A549 (cell line): Measurements from ENCODE around the gene ARL11. TPM values are rescaled to one million over a fixed set of nuclear protein-coding genes. Genes with fewer than 3 reads are reported as not detected.

Source experiments
- ATAC-seq, 2 experiments: fragments of 200-7000 bp in 1 of 2; fragments of >200 bp in 1 of 2; cut with Nextera tagmentation in 1 of 2; cut with Tn5 transposase in 1 of 2; 3 replicates each; pipeline versions ENCODE4 v1.8.0 to v1.9.1; 2018 to 2020; ENCODE audit warnings: mild to moderate bottlenecking in 1 of 2, moderate library complexity in 1 of 2
- CTCF ChIA-PET: fragments of 300-600 bp; sonication (Branson Sonifier 250); formaldehyde crosslinking; extraction: SDS; loops from one replicate; lab custom pipeline; 2021; ENCODE audit warnings: antibody characterized with exemption, inconsistent platforms; lab: Yijun Ruan, JAX
- POLR2A ChIA-PET: fragments of 350-600 bp; formaldehyde crosslinking; extraction: SDS; loops from one replicate; lab custom pipeline; 2021; ENCODE audit warnings: antibody characterized with exemption, inconsistent platforms; lab: Yijun Ruan, JAX
- DNase-seq, 2 experiments: peaks; one replicate each; pipeline versions ENCODE4 v3.0.0 to v3.0.0-alpha.2; 2011 to 2016; ENCODE audit warnings: low read depth in 1 of 2, low spot score in 1 of 2
- FAIRE-seq: peaks from 2 replicates; lab custom pipeline; 2011; peaks lifted over from hg19 to GRCh38; lab: Jason Lieb, UNC
- H3K27ac ChIP-seq, 2 experiments: fragments of >200 bp; sonication (Bioruptor Twin); formaldehyde crosslinking; 3 replicates each; pipeline ENCODE4 v1.5.1; 2016 to 2017
- H3K4me1 ChIP-seq: fragments of >200 bp; sonication (Bioruptor Twin); formaldehyde crosslinking; 3 replicates; pipeline ENCODE4 v1.6.1; 2016
- H3K4me2 ChIP-seq: fragments of >200 bp; sonication (Bioruptor Twin); formaldehyde crosslinking; 3 replicates; pipeline ENCODE4 v1.6.1; 2016
- H3K4me3 ChIP-seq: fragments of >200 bp; sonication (Bioruptor Twin); formaldehyde crosslinking; 3 replicates; pipeline ENCODE4 v1.5.1; 2016
- H3K9me3 ChIP-seq: fragments of >200 bp; sonication (Bioruptor Twin); formaldehyde crosslinking; 3 replicates; pipeline ENCODE4 v1.6.1; 2016
- CEBPB ChIP-seq, 2 experiments: fragments of >200 bp in 1 of 2; sonication (Bioruptor Twin) in 1 of 2; formaldehyde crosslinking in 1 of 2; IDR thresholded peaks; 2 replicates each; pipeline ENCODE4 v1.6.1; 2012 to 2016
- CHD2 ChIP-seq: fragments of 150-350 bp; IDR thresholded peaks from 2 replicates; pipeline ENCODE4 v1.6.1; 2014; ENCODE audit warnings: low read length; ENCODE audit not compliant: partially characterized antibody
- EHF ChIP-seq: fragments of 250-450 bp; sonication (Bioruptor Pico); IDR thresholded peaks from 2 replicates; pipeline ENCODE4 v1.5.0; 2020; ENCODE audit warnings: mild to moderate bottlenecking
- EHMT2 ChIP-seq: fragments of 200-600 bp; sonication (generic); IDR thresholded peaks from 2 replicates; pipeline ENCODE4 v1.6.1; 2016; ENCODE audit warnings: antibody characterized with exemption, low read depth, mild to moderate bottlenecking, moderate library complexity
- FOSB ChIP-seq: fragments of 250-450 bp; sonication (Bioruptor Pico); IDR thresholded peaks from 2 replicates; pipeline ENCODE4 v1.5.0; 2020; ENCODE audit warnings: mild to moderate bottlenecking, moderate library complexity
- FOSL2 ChIP-seq, 2 experiments: fragments of 450-650 bp in 1 of 2; fragments of >200 bp in 1 of 2; sonication (Bioruptor Twin) in 1 of 2; formaldehyde crosslinking; IDR thresholded peaks; 2 replicates each; pipeline versions ENCODE4 v1.5.0 to v1.6.1; 2016 to 2020; ENCODE audit warnings: mild to moderate bottlenecking in 1 of 2, moderate library complexity in 1 of 2
- GATA3 ChIP-seq: IDR thresholded peaks from 2 replicates; pipeline ENCODE4 v1.6.1; 2012; ENCODE audit warnings: borderline replicate concordance
- HEYL ChIP-seq: fragments of 250-450 bp; sonication (Bioruptor Pico); IDR thresholded peaks from 2 replicates; pipeline ENCODE4 v1.8.0; 2021; ENCODE audit warnings: mild to moderate bottlenecking, moderate library complexity
- HOXB13 ChIP-seq: fragments of 250-450 bp; sonication (Bioruptor Pico); IDR thresholded peaks from 2 replicates; pipeline ENCODE4 v1.5.0; 2020; ENCODE audit warnings: low read depth, mild to moderate bottlenecking, moderate library complexity
- HOXB5 ChIP-seq: fragments of 250-450 bp; sonication (Bioruptor Pico); IDR thresholded peaks from 2 replicates; pipeline ENCODE4 v1.5.0; 2020; ENCODE audit warnings: mild to moderate bottlenecking, moderate library complexity
- JUN ChIP-seq, 2 experiments: fragments of >200 bp; sonication (Bioruptor Twin); formaldehyde crosslinking; IDR thresholded peaks; 2 replicates in 1 of 2; 3 replicates in 1 of 2; pipeline ENCODE4 v1.6.1; 2016 to 2017
- NFE2L2 ChIP-seq: fragments of 150-350 bp; conservative IDR thresholded peaks from 2 replicates; pipeline ENCODE4 v1.6.1; 2014; ENCODE audit warnings: low read length
- NPAS2 ChIP-seq: fragments of 250-450 bp; sonication (Bioruptor Pico); IDR thresholded peaks from 2 replicates; pipeline ENCODE4 v1.8.0; 2022; ENCODE audit warnings: mild to moderate bottlenecking, moderate library complexity, borderline replicate concordance
- NR3C1 ChIP-seq: fragments of >200 bp; sonication (Bioruptor Twin); formaldehyde crosslinking; IDR thresholded peaks from 3 replicates; pipeline ENCODE4 v1.6.1; 2017
- POLR2A ChIP-seq: IDR thresholded peaks from 2 replicates; pipeline ENCODE4 v1.6.1; 2012; ENCODE audit warnings: mild to moderate bottlenecking, low read length
- RAD21 ChIP-seq, 2 experiments: fragments of >200 bp in 1 of 2; sonication (Bioruptor Twin) in 1 of 2; formaldehyde crosslinking in 1 of 2; IDR thresholded peaks in 1 of 2; conservative IDR thresholded peaks in 1 of 2; 2 replicates in 1 of 2; 3 replicates in 1 of 2; pipeline ENCODE4 v1.6.1; 2012 to 2018; ENCODE audit warnings: inconsistent platforms in 1 of 2
- RFX5 ChIP-seq: fragments of 450-650 bp; IDR thresholded peaks from 2 replicates; pipeline ENCODE4 v1.7.1; 2014; ENCODE audit warnings: antibody characterized with exemption, mild to moderate bottlenecking, moderate library complexity
- SMC3 ChIP-seq: fragments of >200 bp; sonication (Bioruptor Twin); formaldehyde crosslinking; IDR thresholded peaks from 3 replicates; pipeline ENCODE4 v1.6.1; 2018; ENCODE audit warnings: inconsistent platforms
- SREBF2 ChIP-seq: fragments of 450-650 bp; IDR thresholded peaks from 2 replicates; pipeline ENCODE4 v1.6.1; 2014; ENCODE audit warnings: mild to moderate bottlenecking, moderate library complexity
- TP53 ChIP-seq: fragments of 250-450 bp; sonication (Bioruptor Pico); IDR thresholded peaks from 2 replicates; pipeline ENCODE4 v1.5.0; 2021; ENCODE audit warnings: mild to moderate bottlenecking, moderate library complexity
- ZFP36 ChIP-seq: fragments of 450-650 bp; IDR thresholded peaks from 2 replicates; pipeline ENCODE4 v1.6.1; 2014; ENCODE audit warnings: borderline replicate concordance; ENCODE audit not compliant: partially characterized antibody
- ZNF302 ChIP-seq: fragments of 250-450 bp; sonication (Bioruptor Pico); IDR thresholded peaks from 2 replicates; pipeline ENCODE4 v1.9.0; 2021; ENCODE audit warnings: inconsistent platforms, mild to moderate bottlenecking, moderate library complexity
- ZSCAN20 ChIP-seq: fragments of 250-450 bp; sonication (Bioruptor Pico); IDR thresholded peaks from 2 replicates; pipeline ENCODE4 v1.8.0; 2022; ENCODE audit warnings: mild to moderate bottlenecking, moderate library complexity
- WGBS: methylation state at CpG from one replicate; pipeline ENCODE4 v1.1.6; 2017; ENCODE audit errors: missing lambda C conversion rate; 5-methylcytosine and 5-hydroxymethylcytosine counted together
- polyA plus RNA-seq, 4 experiments: library from polyadenylated mRNA; depleted of rRNA in 3 of 4; stranded (reverse); fragments of >200 nt; fragmentation: RNase III in 1 of 4; extraction: RNeasy Plus Mini Kit Qiagen cat#74134 plus additional on column Dnase treatment in 1 of 4; gene quantifications; 2 replicates in 3 of 4; 3 replicates in 1 of 4; pipeline ENCODE4 v1.2.3, GENCODE V29; 2011 to 2017
- TF ChIP-seq, protein P1 (sequence below): fragments of 150-350 bp; IDR thresholded peaks from 2 replicates; pipeline ENCODE4 v1.6.1; 2014; ENCODE audit warnings: low read depth, mild to moderate bottlenecking, low read length
- TF ChIP-seq, protein P2 (sequence below): IDR thresholded peaks from 2 replicates; pipeline ENCODE4 v1.6.1; 2012
- TF ChIP-seq, protein P3 (sequence below): IDR thresholded peaks from 2 replicates; pipeline ENCODE4 v1.6.1; 2012; ENCODE audit warnings: low read depth, borderline replicate concordance
- TF ChIP-seq, protein P4 (sequence below): fragments of 250-450 bp; sonication (Bioruptor Pico); IDR thresholded peaks from 2 replicates; pipeline ENCODE4 v1.5.0; 2021; ENCODE audit warnings: mild to moderate bottlenecking, moderate library complexity, borderline replicate concordance

Gene ARL11
- polyA plus RNA-seq, 2 of the 4 experiments (the other 2 are of a cell fraction) = not detected

DNA sequence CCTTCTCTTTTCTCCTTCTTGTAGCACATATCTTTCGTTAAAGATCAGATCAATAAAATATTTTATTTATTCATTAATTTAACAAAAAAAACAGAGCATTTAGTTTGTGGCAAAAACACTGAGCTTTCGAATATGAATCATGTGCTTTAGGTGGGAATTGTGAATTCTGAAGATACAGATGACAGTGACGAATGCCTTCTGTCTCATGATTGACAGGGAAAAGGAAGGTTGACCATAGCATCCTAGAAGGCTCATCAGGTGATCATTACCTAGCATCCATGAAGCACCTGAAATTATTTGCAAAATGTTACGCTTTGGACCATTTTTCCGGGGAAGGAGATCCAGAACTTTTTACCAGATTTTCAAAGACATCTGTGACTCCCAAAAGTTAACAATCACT lies 3.8 kb downstream of the ARL11 start (continued):
- TF ChIP-seq RAD21 (conservative IDR thresholded peaks at IDR 0.05 in 1 of 2, IDR thresholded peaks at IDR 0.05 in 1 of 2) (no peak), ZNF302 (CRISPR knock-in tag) (no peak), HEYL (CRISPR knock-in tag) (no peak), CHD2 (no peak), HOXB5 (CRISPR knock-in tag) (no peak), ZSCAN20 (CRISPR knock-in tag) (no peak)
- TF ChIP-seq, protein P1, sequence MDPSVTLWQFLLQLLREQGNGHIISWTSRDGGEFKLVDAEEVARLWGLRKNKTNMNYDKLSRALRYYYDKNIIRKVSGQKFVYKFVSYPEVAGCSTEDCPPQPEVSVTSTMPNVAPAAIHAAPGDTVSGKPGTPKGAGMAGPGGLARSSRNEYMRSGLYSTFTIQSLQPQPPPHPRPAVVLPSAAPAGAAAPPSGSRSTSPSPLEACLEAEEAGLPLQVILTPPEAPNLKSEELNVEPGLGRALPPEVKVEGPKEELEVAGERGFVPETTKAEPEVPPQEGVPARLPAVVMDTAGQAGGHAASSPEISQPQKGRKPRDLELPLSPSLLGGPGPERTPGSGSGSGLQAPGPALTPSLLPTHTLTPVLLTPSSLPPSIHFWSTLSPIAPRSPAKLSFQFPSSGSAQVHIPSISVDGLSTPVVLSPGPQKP = no peak

DNA sequence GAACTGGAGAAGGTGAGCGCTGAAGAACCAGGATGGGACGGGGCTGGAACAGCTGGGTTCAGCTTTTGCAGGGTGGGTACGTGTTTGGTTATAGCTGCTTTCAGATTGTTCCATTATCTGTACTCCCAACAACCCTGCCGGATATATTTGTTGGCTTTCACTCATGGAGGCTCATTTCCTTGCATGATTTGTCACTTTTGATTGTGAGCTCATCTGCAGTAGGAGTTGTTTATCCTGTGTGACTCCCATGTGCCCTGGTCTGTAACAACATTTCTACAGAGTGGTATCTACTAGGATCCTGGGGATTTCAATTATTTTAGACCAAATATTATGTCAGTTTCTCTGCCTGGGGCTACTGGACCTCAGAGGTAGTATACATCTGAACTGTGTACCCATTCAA lies 5.4 kb downstream of the ARL11 start:
- ChIA-PET POLR2A (no interaction called here), CTCF (no interaction called here)
- H3K9me3 ChIP-seq = no peaks in the 10 kb centered on the region
- TF ChIP-seq CEBPB (IDR thresholded peaks at IDR 0.05) = no peak
- no peak overlapping the region for H3K4me3 ChIP-seq
- 76% methylated on average over 4 of the region's 4 CpGs for WGBS
- FAIRE-seq = no peak
- ATAC-seq = no peak
- no peak overlapping the region for H3K4me2 ChIP-seq
- H3K27ac ChIP-seq = no peak overlapping the region
- no peak for DNase-seq
- H3K4me1 ChIP-seq = no peaks in the 10 kb centered on the region

DNA sequence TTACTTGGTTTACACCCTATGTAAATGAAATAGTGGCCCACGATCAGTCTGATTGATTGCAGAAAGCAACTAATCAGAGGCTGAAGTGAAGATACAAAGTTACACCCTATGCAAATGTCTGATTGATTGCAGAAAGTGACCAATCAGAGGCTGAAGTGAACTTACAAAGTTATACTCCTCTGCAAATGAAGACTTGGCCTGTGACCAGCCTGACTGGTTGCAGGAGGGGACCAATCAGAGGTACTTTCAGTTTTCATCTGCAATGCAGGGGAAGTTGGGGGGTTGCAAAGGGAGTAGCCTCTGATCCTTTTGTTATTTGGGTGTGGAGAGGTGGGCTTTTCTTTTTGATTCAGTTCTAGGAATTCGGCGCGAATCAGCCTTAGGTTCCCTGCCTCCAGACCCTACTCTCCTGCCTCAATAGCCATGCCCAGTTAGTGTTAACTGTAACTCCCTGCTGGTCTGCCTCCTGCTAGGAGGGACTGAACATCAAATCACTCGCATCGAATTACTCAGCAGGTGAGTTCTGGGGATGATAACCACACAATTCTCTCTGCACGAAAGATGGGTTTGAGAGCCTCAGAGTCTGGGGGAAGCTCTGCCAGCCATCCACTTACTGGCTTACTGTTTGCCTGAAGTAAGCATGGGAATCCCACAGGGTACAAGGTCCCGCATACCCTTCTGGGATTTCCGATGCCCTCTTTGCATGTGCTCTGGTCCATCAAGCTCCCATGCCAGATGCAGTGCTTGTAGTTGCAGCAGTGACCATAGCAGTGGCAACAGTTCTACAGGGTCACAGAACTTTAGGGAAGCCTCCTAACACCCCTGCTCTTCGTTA lies 7.5 kb downstream of the ARL11 start:
- H3K9me3 ChIP-seq = no peaks in the 10 kb centered on the region
- ATAC-seq (no peak), DNase-seq (no peak)
- CTCF ChIA-PET = no interaction called here
- H3K27ac ChIP-seq = no peak overlapping the region
- 76% methylated on average over 10 of the region's 10 CpGs for WGBS
- TF ChIP-seq SMC3 (no peak), CEBPB (IDR thresholded peaks at IDR 0.05) (no peak), HOXB13 (CRISPR knock-in tag) (no peak), TP53 (CRISPR knock-in tag) (no peak), HEYL (CRISPR knock-in tag) (no peak)
- TF ChIP-seq, all 56 proteins: peak for 0
- Histone ChIP-seq H3K4me2 (no peak overlapping the region), H3K4me1 (no peaks in the 10 kb centered on the region), H3K4me3 (no peak overlapping the region)
- no peak for FAIRE-seq
- POLR2A ChIA-PET = no interaction called here

DNA sequence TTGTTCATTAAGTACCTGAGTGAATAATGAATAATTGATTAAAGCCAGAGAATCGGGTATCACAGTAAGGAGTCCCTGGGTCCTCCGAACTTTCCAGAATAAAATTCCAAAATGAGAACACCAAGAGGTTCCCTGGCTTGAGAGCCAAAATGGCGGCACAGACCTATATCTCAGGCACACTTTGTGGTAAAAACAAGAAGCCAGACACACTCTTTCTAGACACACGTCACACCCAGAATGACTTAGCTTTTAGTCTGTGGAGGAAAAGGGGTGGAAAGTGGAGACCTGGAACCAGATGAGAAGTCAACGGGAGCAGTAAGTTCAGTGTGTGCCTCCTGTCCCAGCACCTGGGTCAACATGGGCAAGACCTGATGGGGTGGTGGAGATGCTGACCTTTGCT lies 8.4 kb downstream of the ARL11 start:
- Histone ChIP-seq H3K4me1 (no peaks in the 10 kb centered on the region), H3K9me3 (no peaks in the 10 kb centered on the region), H3K4me2 (no peak overlapping the region), H3K4me3 (no peak overlapping the region), H3K27ac (no peak overlapping the region)
- ATAC-seq = no peak
- DNase-seq = no peak
- no peak for FAIRE-seq
- ChIA-PET CTCF (no interaction called here), POLR2A (no interaction called here)
- WGBS = 77% methylated on average over 5 of the region's 5 CpGs
- TF ChIP-seq, protein P2, sequence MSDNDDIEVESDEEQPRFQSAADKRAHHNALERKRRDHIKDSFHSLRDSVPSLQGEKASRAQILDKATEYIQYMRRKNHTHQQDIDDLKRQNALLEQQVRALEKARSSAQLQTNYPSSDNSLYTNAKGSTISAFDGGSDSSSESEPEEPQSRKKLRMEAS = no peak
- TF ChIP-seq TP53 (CRISPR knock-in tag) (no peak), EHF (CRISPR knock-in tag) (no peak), FOSB (no peak), POLR2A (no peak), EHMT2 (no peak), ZFP36 (no peak), JUN (IDR thresholded peaks at IDR 0.05) (no peak), ZSCAN20 (CRISPR knock-in tag) (no peak), FOSL2 (IDR thresholded peaks at IDR 0.05) (no peak), FOSL2 (CRISPR knock-in tag; IDR thresholded peaks at IDR 0.05) (no peak), RFX5 (no peak), NR3C1 (no peak), NFE2L2 (no peak), SREBF2 (no peak), GATA3 (no peak), NPAS2 (CRISPR knock-in tag) (no peak), CHD2 (no peak)
- TF ChIP-seq, protein P3, sequence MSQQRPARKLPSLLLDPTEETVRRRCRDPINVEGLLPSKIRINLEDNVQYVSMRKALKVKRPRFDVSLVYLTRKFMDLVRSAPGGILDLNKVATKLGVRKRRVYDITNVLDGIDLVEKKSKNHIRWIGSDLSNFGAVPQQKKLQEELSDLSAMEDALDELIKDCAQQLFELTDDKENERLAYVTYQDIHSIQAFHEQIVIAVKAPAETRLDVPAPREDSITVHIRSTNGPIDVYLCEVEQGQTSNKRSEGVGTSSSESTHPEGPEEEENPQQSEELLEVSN = no peak
- TF ChIP-seq, protein P4, sequence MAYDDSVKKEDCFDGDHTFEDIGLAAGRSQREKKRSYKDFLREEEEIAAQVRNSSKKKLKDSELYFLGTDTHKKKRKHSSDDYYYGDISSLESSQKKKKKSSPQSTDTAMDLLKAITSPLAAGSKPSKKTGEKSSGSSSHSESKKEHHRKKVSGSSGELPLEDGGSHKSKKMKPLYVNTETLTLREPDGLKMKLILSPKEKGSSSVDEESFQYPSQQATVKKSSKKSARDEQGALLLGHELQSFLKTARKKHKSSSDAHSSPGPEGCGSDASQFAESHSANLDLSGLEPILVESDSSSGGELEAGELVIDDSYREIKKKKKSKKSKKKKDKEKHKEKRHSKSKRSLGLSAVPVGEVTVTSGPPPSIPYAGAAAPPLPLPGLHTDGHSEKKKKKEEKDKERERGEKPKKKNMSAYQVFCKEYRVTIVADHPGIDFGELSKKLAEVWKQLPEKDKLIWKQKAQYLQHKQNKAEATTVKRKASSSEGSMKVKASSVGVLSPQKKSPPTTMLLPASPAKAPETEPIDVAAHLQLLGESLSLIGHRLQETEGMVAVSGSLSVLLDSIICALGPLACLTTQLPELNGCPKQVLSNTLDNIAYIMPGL = no peak
